SK-N-SH (cell line): Measurements from ENCODE around the gene RANBP9. TPM values are rescaled to one million over a fixed set of nuclear protein-coding genes. Genes with fewer than 3 reads are reported as not detected.
A peak's percentile ranks its signal among the peaks of the same experiment; 100 is the strongest.

Source experiments
- CTCF ChIA-PET: fragments of 300-600, 350-600 bp; formaldehyde crosslinking; extraction: SDS; loops from one replicate; lab custom pipeline; 2021; lab: Yijun Ruan, JAX
- POLR2A ChIA-PET: fragments of 350-600 bp; sonication (Branson Sonifier 250); formaldehyde crosslinking; extraction: SDS; loops from one replicate; lab custom pipeline; 2020; ENCODE audit warnings: antibody characterized with exemption, inconsistent platforms; lab: Yijun Ruan, JAX
- DNase-seq: peaks from one replicate; pipeline ENCODE4 v3.0.0; 2012
- H2AFZ ChIP-seq: fragments of 200-600 bp; sonication (generic); 2 replicates; pipeline ENCODE4 v1.8.1; 2016; ENCODE audit warnings: antibody characterized with exemption, mild to moderate bottlenecking, low read depth
- H3F3A ChIP-seq: fragments of 200-600 bp; sonication (generic); replicated peaks from 2 replicates; pipeline ENCODE3; 2016; ENCODE audit warnings: antibody characterized with exemption, mild to moderate bottlenecking; ENCODE audit not compliant: insufficient read depth
- H3K27ac ChIP-seq, 2 experiments: fragments of 200-500 bp in 1 of 2; fragments of 200-600 bp in 1 of 2; sonication (Bioruptor generic) in 1 of 2; sonication (generic), shearing (Covaris generic) in 1 of 2; 2 replicates each; pipeline versions ENCODE4 v1.5.1 to v1.6.1; 2014 to 2016; ENCODE audit warnings: low read depth in 2 of 2, inconsistent platforms in 1 of 2, low read length in 1 of 2, mild to moderate bottlenecking in 1 of 2, mixed read lengths in 1 of 2
- H3K27me3 ChIP-seq: fragments of 200-600 bp; sonication (generic), shearing (Covaris generic); 2 replicates; pipeline ENCODE4 v1.6.1; 2016; ENCODE audit warnings: mixed run types; ENCODE audit not compliant: insufficient read depth
- H3K36me3 ChIP-seq, 2 experiments: fragments of 200-500 bp in 1 of 2; fragments of 200-600 bp in 1 of 2; sonication (Bioruptor generic) in 1 of 2; sonication (generic) in 1 of 2; replicated peaks in 1 of 2; 2 replicates each; pipeline versions ENCODE3 to v1.5.1; 2014 to 2016; ENCODE audit warnings: low read length in 1 of 2, mild to moderate bottlenecking in 1 of 2; ENCODE audit not compliant: insufficient read depth in 2 of 2, control insufficient read depth in 1 of 2
- H3K4me1 ChIP-seq, 2 experiments: fragments of 200-500 bp in 1 of 2; fragments of 200-600 bp in 1 of 2; sonication (Bioruptor generic) in 1 of 2; sonication (generic), shearing (Covaris generic) in 1 of 2; 2 replicates each; pipeline versions ENCODE4 v1.5.1 to v1.6.1; 2014 to 2016; ENCODE audit warnings: low read depth in 1 of 2, low read length in 1 of 2, mixed run types in 1 of 2; ENCODE audit not compliant: insufficient read depth in 2 of 2, control insufficient read depth in 1 of 2
- H3K4me2 ChIP-seq: fragments of 200-600 bp; sonication (generic), shearing (Covaris generic); 2 replicates; pipeline ENCODE4 v1.6.1; 2017; ENCODE audit warnings: mixed run types
- H3K4me3 ChIP-seq, 2 experiments: fragments of 200-500 bp in 1 of 2; fragments of 200-600 bp in 1 of 2; sonication (Bioruptor generic) in 1 of 2; sonication (generic), shearing (Covaris generic) in 1 of 2; 2 replicates each; pipeline versions ENCODE4 v1.5.1 to v1.8.1; 2014 to 2016; ENCODE audit warnings: low read depth in 2 of 2, inconsistent platforms in 1 of 2, low read length in 1 of 2, mild to moderate bottlenecking in 1 of 2, mixed read lengths in 1 of 2, moderate library complexity in 1 of 2
- H3K79me2 ChIP-seq: fragments of 200-600 bp; sonication (generic); 2 replicates; pipeline ENCODE4 v1.8.1; 2017; ENCODE audit warnings: mild to moderate bottlenecking; ENCODE audit not compliant: insufficient read depth
- H3K9ac ChIP-seq: fragments of 200-600 bp; sonication (generic); 2 replicates; pipeline ENCODE4 v1.6.1; 2017; ENCODE audit warnings: mixed run types
- H3K9me2 ChIP-seq: fragments of 200-600 bp; sonication (generic); 2 replicates; pipeline ENCODE4 v1.6.1; 2017; ENCODE audit warnings: mixed run types
- H3K9me3 ChIP-seq: fragments of 200-600 bp; sonication (generic); 2 replicates; pipeline ENCODE4 v1.6.1; 2017; ENCODE audit warnings: mixed run types, mild to moderate bottlenecking, moderate library complexity
- H4K20me1 ChIP-seq: fragments of 200-600 bp; sonication (generic); 2 replicates; pipeline ENCODE4 v1.6.1; 2017; ENCODE audit warnings: mild to moderate bottlenecking, mixed run types; ENCODE audit not compliant: insufficient read depth
- EP300 ChIP-seq, 2 experiments: IDR thresholded peaks; 2 replicates each; pipeline versions ENCODE4 v1.4.0 to v1.6.1; 2012; ENCODE audit warnings: borderline replicate concordance in 1 of 2, low read depth in 1 of 2, low read length in 1 of 2
- FOXJ3 ChIP-seq: sonication (generic); formaldehyde crosslinking; IDR thresholded peaks from 2 replicates; pipeline ENCODE4 v1.5.1; 2020; ENCODE audit warnings: mild to moderate bottlenecking, missing genetic modification reagents
- FOXM1 ChIP-seq: IDR thresholded peaks from 2 replicates; pipeline ENCODE4 v1.4.0; 2012; ENCODE audit warnings: low read depth, mild to moderate bottlenecking
- JUND ChIP-seq: IDR thresholded peaks from 2 replicates; pipeline ENCODE4 v1.4.0; 2012
- MAX ChIP-seq: IDR thresholded peaks from 2 replicates; pipeline ENCODE4 v1.4.0; 2012; ENCODE audit warnings: low read depth
- RFX5 ChIP-seq: IDR thresholded peaks from 2 replicates; pipeline ENCODE4 v1.6.1; 2012; ENCODE audit warnings: mild to moderate bottlenecking, improper control_type of control experiment, low read length
- TAF1 ChIP-seq: IDR thresholded peaks from 2 replicates; pipeline ENCODE4 v1.6.1; 2012; ENCODE audit warnings: low read depth, mild to moderate bottlenecking, low read length, moderate library complexity, borderline replicate concordance
- TCF12 ChIP-seq: IDR thresholded peaks from 2 replicates; pipeline ENCODE4 v1.4.0; 2012
- USF2 ChIP-seq: fragments of 150-350 bp; IDR thresholded peaks from 2 replicates; pipeline ENCODE4 v1.6.1; 2017; ENCODE audit warnings: antibody characterized with exemption, low read length, low read depth, borderline replicate concordance
- WGBS: methylation state at CpG from one replicate; pipeline ENCODE4 v1.1.6; 2017; ENCODE audit warnings: low lambda C conversion rate; 5-methylcytosine and 5-hydroxymethylcytosine counted together
- polyA plus RNA-seq, 3 experiments: library from polyadenylated mRNA; depleted of rRNA; stranded (reverse); fragments of >200 nt; gene quantifications; 2 replicates each; pipeline ENCODE4 v1.2.3, GENCODE V29; 2012
- TF ChIP-seq, protein P1 (sequence below): fragments of 200-600 bp; sonication (generic); IDR thresholded peaks from 2 replicates; pipeline ENCODE4 v1.6.1; 2017; ENCODE audit warnings: antibody characterized with exemption, mild to moderate bottlenecking, moderate library complexity
- TF ChIP-seq, protein P2 (sequence below): IDR thresholded peaks from 2 replicates; pipeline ENCODE4; 2012

RANBP9 gene
- polyA plus RNA-seq, 1 of the 3 experiments (the other 2 are of a cell fraction) = 20.4 TPM

GRCh38 chr6:13724182-13724581 is 12.5 kb upstream of the RANBP9 start:
- no peak overlapping the region for H3K27ac ChIP-seq
- no peaks in the 10 kb centered on the region for H3K27me3 ChIP-seq
- 38% methylated on average over 4 of the region's 4 CpGs for WGBS
- H2AFZ ChIP-seq = no peak overlapping the region
- H3K9me3 ChIP-seq = no peaks in the 10 kb centered on the region
- H3K9ac ChIP-seq = no peak overlapping the region
- H3K79me2 ChIP-seq = no peaks in the 10 kb centered on the region
- ChIA-PET CTCF (no interaction called here), POLR2A (no interaction called here)
- no peak overlapping the region for H3K4me3 ChIP-seq
- no peaks in the 10 kb centered on the region for H3F3A ChIP-seq
- no peak overlapping the region for H3K4me2 ChIP-seq
- no peaks in the 10 kb centered on the region for H3K36me3 ChIP-seq
- H3K4me1 ChIP-seq = peaks cover 0 to 6% of the 10 kb centered on the region in 2 experiments; a peak in 2 of 4 replicates
- no peaks in the 10 kb centered on the region for H4K20me1 ChIP-seq
- no peak for TF ChIP-seq JUND
- TF ChIP-seq RFX5 = no peak
- TF ChIP-seq MAX = no peak
- no peak for TF ChIP-seq FOXM1
- 0 out of 2 replicates have a peak, but pooled peaks have one; percentile 12 for TF ChIP-seq TCF12
- TF ChIP-seq, protein P1, sequence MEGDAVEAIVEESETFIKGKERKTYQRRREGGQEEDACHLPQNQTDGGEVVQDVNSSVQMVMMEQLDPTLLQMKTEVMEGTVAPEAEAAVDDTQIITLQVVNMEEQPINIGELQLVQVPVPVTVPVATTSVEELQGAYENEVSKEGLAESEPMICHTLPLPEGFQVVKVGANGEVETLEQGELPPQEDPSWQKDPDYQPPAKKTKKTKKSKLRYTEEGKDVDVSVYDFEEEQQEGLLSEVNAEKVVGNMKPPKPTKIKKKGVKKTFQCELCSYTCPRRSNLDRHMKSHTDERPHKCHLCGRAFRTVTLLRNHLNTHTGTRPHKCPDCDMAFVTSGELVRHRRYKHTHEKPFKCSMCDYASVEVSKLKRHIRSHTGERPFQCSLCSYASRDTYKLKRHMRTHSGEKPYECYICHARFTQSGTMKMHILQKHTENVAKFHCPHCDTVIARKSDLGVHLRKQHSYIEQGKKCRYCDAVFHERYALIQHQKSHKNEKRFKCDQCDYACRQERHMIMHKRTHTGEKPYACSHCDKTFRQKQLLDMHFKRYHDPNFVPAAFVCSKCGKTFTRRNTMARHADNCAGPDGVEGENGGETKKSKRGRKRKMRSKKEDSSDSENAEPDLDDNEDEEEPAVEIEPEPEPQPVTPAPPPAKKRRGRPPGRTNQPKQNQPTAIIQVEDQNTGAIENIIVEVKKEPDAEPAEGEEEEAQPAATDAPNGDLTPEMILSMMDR = no peak
- DNase-seq = no peak
- no peaks in the 10 kb centered on the region for H3K9me2 ChIP-seq

GRCh38 chr6:13722880-13723279 is 11.2 kb upstream of the RANBP9 start:
- WGBS = 80% methylated on average over 5 of the region's 5 CpGs

More at GRCh38 chr6:13722880-13723279, 11.2 kb upstream of the RANBP9 start:
- H3K36me3 ChIP-seq = no peaks in the 10 kb centered on the region
- no peaks in the 10 kb centered on the region for H3K79me2 ChIP-seq
- H3K4me2 ChIP-seq = no peak overlapping the region
- no peak overlapping the region for H3K9ac ChIP-seq
- DNase-seq = no peak
- no peak overlapping the region for H3K4me3 ChIP-seq
- H4K20me1 ChIP-seq = no peaks in the 10 kb centered on the region
- CTCF ChIA-PET = interaction anchor here (0.8 kb wide), 1 partner anchor 128 kb away, joined by 3 read pairs; no protein-coding TSS in a partner anchor
- no peaks in the 10 kb centered on the region for H3F3A ChIP-seq
- POLR2A ChIA-PET = interaction anchor here (1.3 kb wide), 1 partner anchor 10 kb away, joined by 3 read pairs; no protein-coding TSS in a partner anchor
- H3K27ac ChIP-seq = no peak overlapping the region
- H3K27me3 ChIP-seq = no peaks in the 10 kb centered on the region
- H3K9me2 ChIP-seq = no peaks in the 10 kb centered on the region
- no peak for TF ChIP-seq JUND
- TF ChIP-seq USF2 = no peak
- TF ChIP-seq, protein P2, sequence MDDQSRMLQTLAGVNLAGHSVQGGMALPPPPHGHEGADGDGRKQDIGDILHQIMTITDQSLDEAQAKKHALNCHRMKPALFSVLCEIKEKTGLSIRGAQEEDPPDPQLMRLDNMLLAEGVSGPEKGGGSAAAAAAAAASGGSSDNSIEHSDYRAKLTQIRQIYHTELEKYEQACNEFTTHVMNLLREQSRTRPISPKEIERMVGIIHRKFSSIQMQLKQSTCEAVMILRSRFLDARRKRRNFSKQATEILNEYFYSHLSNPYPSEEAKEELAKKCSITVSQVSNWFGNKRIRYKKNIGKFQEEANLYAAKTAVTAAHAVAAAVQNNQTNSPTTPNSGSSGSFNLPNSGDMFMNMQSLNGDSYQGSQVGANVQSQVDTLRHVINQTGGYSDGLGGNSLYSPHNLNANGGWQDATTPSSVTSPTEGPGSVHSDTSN = no peak
- no peak for TF ChIP-seq TAF1
- TF ChIP-seq FOXJ3 = no peak
- no peak for TF ChIP-seq EP300 (IDR thresholded peaks at IDR 0.05; ENCODE audit: borderline replicate concordance in 1 of 2, low read depth in 1 of 2, low read length in 1 of 2)
- H3K9me3 ChIP-seq = no peaks in the 10 kb centered on the region
- no peak overlapping the region for H2AFZ ChIP-seq
- H3K4me1 ChIP-seq = peaks cover 0 to 6% of the 10 kb centered on the region in 2 experiments; a peak in 2 of 4 replicates
